Mesendoderm (in vitro differentiated cells): ENCODE data around the gene PRXL2A.
"Not testable (repeated sequence)": the region's sequence is repeated elsewhere in the genome, so short reads cannot be mapped to it uniquely, and the experiment has no call there.

ENCODE experiments used
- DNase-seq: peaks from one replicate; pipeline ENCODE4 v3.0.0; 2013
- H2AK5ac ChIP-seq: 2 replicates; pipeline ENCODE4 v1.6.1; 2013; ENCODE audit warnings: low read length, inconsistent platforms
- H2BK120ac ChIP-seq: 2 replicates; pipeline ENCODE4 v1.6.1; 2013; ENCODE audit warnings: low read depth, mild to moderate bottlenecking, low read length, moderate library complexity, mixed read lengths
- H2BK15ac ChIP-seq: replicated peaks from 2 replicates; pipeline ENCODE4 v1.6.1; 2013; ENCODE audit warnings: low read depth, mild to moderate bottlenecking, moderate library complexity
- H2BK5ac ChIP-seq: 2 replicates; pipeline ENCODE4 v1.6.1; 2013; ENCODE audit warnings: low read length, inconsistent platforms
- H3K18ac ChIP-seq: 2 replicates; pipeline ENCODE4 v1.6.1; 2013; ENCODE audit warnings: mild to moderate bottlenecking, low read length, mixed read lengths
- H3K23ac ChIP-seq: one replicate; pipeline ENCODE4 v1.6.1; 2013; ENCODE audit warnings: low read length
- H3K27ac ChIP-seq: 2 replicates; pipeline ENCODE4 v1.5.1; 2013; ENCODE audit warnings: low read depth, mild to moderate bottlenecking, inconsistent platforms, low read length, moderate library complexity
- H3K27me3 ChIP-seq: 2 replicates; pipeline ENCODE4 v1.6.1; 2013; ENCODE audit warnings: low read length, control low read depth, mild to moderate bottlenecking, inconsistent platforms; ENCODE audit not compliant: insufficient read depth, poor library complexity
- H3K36me3 ChIP-seq: 2 replicates; pipeline ENCODE4 v1.6.1; 2013; ENCODE audit warnings: low read length, inconsistent platforms; ENCODE audit not compliant: control insufficient read depth, insufficient read depth
- H3K4ac ChIP-seq: one replicate; pipeline ENCODE4 v1.6.1; 2013; ENCODE audit warnings: low read depth, mild to moderate bottlenecking, low read length, moderate library complexity
- H3K4me1 ChIP-seq: 2 replicates; pipeline ENCODE4 v1.6.1; 2013; ENCODE audit warnings: low read depth, low read length, inconsistent platforms; ENCODE audit not compliant: control insufficient read depth
- H3K4me2 ChIP-seq: 2 replicates; pipeline ENCODE4 v1.6.1; 2013; ENCODE audit warnings: low read length
- H3K4me3 ChIP-seq: 2 replicates; pipeline ENCODE4 v1.5.1; 2013; ENCODE audit warnings: mild to moderate bottlenecking, low read length
- H3K56ac ChIP-seq: one replicate; pipeline ENCODE4 v1.6.1; 2013; ENCODE audit warnings: low read length
- H3K79me1 ChIP-seq: 2 replicates; pipeline ENCODE4 v1.6.1; 2013; ENCODE audit warnings: low read length, inconsistent platforms
- H3K79me2 ChIP-seq: 2 replicates; pipeline ENCODE4 v1.6.1; 2013; ENCODE audit warnings: mild to moderate bottlenecking, low read length; ENCODE audit not compliant: control insufficient read depth, insufficient read depth
- H3K9ac ChIP-seq: 2 replicates; pipeline ENCODE4 v1.6.1; 2013; ENCODE audit warnings: low read length, inconsistent platforms
- H4K5ac ChIP-seq: one replicate; pipeline ENCODE4 v1.6.1; 2013; ENCODE audit warnings: low read length
- H4K8ac ChIP-seq: one replicate; pipeline ENCODE4 v1.6.1; 2013; ENCODE audit warnings: low read depth, mild to moderate bottlenecking, control low read depth, low read length, moderate library complexity
- WGBS: extraction: QIAGEN DNeasy Blood & Tissue Kit; methylation state at CpG from one replicate; pipeline ENCODE4 v1.1.7; 2013; ENCODE audit warnings: low lambda C conversion rate, missing lambda C conversion rate; ENCODE audit not compliant: insufficient coverage; ENCODE audit errors: extremely low coverage; 5-methylcytosine and 5-hydroxymethylcytosine counted together

Gene PRXL2A

DNA sequence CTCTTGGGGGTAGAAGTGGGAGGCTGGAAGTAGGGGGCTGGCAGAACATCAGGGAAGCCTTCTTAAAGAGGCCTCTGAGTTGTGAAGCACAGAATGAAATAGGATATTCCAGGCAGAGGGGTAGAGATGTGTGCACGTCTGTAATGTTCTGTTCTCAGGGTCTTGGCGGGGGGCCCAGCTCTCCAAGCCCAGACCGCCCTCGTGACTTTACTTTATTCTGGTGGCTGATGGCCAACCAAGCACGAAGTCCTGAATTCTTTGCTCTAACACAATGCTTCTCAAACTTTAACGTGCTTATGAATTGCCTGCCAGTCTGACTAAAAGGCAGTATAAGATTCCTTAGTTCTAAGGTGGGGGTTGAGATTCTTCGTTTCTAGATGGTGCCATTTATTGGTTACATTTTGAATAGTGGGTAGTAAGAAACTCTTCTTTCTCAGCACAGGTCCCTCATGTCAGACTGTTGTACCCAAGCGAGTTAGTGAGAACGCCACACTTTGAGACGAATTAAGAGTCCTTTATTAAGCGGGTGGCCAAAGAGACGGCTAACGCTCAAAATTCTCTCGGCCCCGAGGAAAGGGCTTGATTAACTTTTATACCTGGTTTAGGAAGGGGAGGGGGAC lies 8.2 kb downstream of the PRXL2A start:
- no peaks in the 10 kb centered on the region for H3K27me3 ChIP-seq
- H2BK15ac ChIP-seq, result no peak overlapping the region
- peaks cover 23% of the 10 kb centered on the region for H3K4me1 ChIP-seq
- H4K5ac ChIP-seq, result no peak overlapping the region
- no peaks in the 10 kb centered on the region for H3K36me3 ChIP-seq
- no peak overlapping the region for H2BK5ac ChIP-seq
- peak overlapping the region; percentile 74 for H3K23ac ChIP-seq
- no peak overlapping the region for H4K8ac ChIP-seq
- no peak overlapping the region for H3K4me2 ChIP-seq
- H2AK5ac ChIP-seq, result no peak overlapping the region
- no peak overlapping the region for H2BK120ac ChIP-seq
- no peak overlapping the region for H3K18ac ChIP-seq
- peak overlapping the region; percentile 11 for H3K56ac ChIP-seq
- DNase-seq, result no peak
- no peak overlapping the region for H3K4ac ChIP-seq
- H3K9ac ChIP-seq, result no peak overlapping the region
- H3K79me1 ChIP-seq, result peaks cover 18% of the 10 kb centered on the region
- H3K79me2 ChIP-seq, result no peaks in the 10 kb centered on the region
- no peak overlapping the region for H3K4me3 ChIP-seq
- no CpG with 5 or more reads among the region's 15 CpGs for WGBS
- no peak overlapping the region for H3K27ac ChIP-seq

DNA sequence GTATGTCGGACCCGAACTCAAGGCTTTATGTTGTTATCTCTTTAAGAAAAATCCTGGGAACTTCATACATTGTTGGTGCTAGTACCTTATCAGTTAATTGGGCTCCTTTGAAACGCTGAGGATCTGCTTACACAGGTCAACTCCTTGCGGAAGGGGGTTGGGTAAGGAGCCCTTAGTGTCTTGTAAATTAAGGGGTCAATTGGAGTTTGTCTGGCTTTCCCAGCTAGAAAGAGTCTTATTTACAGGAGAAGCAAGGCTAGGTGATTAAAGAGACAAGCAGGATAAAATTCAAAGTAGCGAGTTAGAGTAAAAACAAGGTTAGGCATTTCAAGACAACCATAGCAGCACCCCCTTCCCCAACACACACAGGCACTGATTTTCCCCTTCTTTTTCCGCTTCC lies 8.9 kb downstream of the PRXL2A start:
- not testable (repeated sequence) for H3K56ac ChIP-seq, H3K4me2 ChIP-seq, H3K4ac ChIP-seq, H3K79me2 ChIP-seq, H3K36me3 ChIP-seq, H4K5ac ChIP-seq, H3K27me3 ChIP-seq, H2BK5ac ChIP-seq, H3K9ac ChIP-seq, H4K8ac ChIP-seq, H3K27ac ChIP-seq, H2BK120ac ChIP-seq, H2AK5ac ChIP-seq, H3K4me3 ChIP-seq, H2BK15ac ChIP-seq, H3K23ac ChIP-seq, H3K18ac ChIP-seq
- H3K79me1 ChIP-seq, result peaks cover 18% of the 10 kb centered on the region
- WGBS, result no CpG with 5 or more reads among the region's 6 CpGs
- peak; percentile 70 for DNase-seq
- H3K4me1 ChIP-seq, result peaks cover 23% of the 10 kb centered on the region

DNA sequence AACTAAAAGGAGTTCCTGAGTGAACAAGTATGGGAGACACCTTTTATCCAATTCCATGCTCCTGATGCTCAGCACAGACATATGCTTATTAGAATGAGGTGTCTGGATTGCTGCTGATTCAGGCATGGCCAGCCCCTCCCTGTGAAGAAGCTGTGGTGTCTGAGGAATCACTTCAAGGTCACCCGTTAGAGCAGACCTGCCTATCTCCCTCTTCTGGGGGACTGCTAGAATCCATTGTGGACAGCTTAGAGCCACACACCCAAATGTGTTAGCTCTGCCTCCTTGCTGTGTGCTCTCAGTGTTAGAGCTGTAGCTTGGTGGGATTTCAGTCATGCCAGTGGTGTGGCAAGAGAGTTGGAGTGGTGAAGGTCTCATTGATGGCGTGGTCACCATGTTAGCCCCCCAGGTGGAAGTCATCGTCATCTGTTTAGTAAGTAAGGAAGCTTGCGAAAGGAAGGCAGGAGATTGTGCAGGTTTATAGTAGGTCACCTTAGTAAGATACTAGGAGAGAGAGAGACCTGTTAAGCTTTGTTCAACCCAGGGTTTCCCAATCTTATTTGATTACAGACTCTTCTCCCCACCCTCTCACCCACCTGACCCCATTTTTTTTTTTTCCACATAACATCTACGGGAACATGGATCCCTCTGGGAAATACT lies 12.8 kb downstream of the PRXL2A start:
- H3K4me3 ChIP-seq, result no peak overlapping the region
- H4K8ac ChIP-seq, result no peak overlapping the region
- no peaks in the 10 kb centered on the region for H3K79me2 ChIP-seq
- no peak overlapping the region for H3K18ac ChIP-seq
- no peak for DNase-seq
- no peak overlapping the region for H2BK15ac ChIP-seq
- H2AK5ac ChIP-seq, result no peak overlapping the region
- no peak overlapping the region for H3K27ac ChIP-seq
- no peak overlapping the region for H3K4ac ChIP-seq
- peaks cover 4% of the 10 kb centered on the region for H3K36me3 ChIP-seq
- no peak overlapping the region for H3K56ac ChIP-seq
- peaks cover 11% of the 10 kb centered on the region for H3K79me1 ChIP-seq
- no peak overlapping the region for H3K4me2 ChIP-seq
- no peak overlapping the region for H3K9ac ChIP-seq
- H3K27me3 ChIP-seq, result no peaks in the 10 kb centered on the region
- no CpG with 5 or more reads among the region's 5 CpGs for WGBS
- H2BK120ac ChIP-seq, result no peak overlapping the region
- no peak overlapping the region for H3K23ac ChIP-seq
- no peak overlapping the region for H2BK5ac ChIP-seq
- peaks cover 10% of the 10 kb centered on the region for H3K4me1 ChIP-seq
- no peak overlapping the region for H4K5ac ChIP-seq

DNA sequence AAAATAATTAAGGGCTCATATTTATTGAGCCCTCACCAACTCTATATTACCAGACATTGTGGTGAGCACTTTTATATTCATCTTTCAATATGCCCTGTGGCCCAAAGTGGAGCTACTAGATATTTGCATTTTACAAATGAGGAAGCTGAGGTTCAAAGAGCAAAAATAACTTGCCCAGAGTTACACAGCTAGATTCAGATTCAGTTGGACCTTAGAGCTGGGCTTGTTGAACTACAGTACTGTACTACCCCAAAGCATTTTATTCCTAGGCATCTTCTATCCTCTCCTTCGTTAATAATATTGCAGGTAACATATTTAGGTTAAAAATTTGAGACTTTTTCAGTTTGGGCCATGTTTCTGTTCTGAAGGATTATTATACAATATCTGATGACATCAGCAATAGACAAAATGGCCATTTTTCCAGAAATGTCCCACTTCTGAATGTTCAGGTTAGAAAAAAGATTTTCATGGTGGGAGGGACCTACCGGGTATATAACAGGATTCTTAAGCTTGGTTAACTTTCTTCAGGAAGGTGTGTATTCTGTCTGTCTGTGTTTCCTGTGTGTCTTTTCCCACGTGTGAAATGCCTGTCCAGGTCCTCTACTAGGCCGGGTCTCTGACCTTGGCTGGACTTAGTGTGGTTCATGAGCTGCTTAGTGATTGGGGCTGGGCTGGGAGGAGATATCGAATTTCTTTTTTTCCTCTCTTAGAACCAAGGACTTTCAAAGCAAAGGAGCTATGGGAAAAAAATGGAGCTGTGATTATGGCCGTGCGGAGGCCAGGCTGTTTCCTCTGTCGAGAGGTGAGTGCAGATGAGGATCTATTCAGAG lies 13.6 kb downstream of the PRXL2A start:
- WGBS, result no CpG with 5 or more reads among the region's 8 CpGs
- no peak overlapping the region for H3K56ac ChIP-seq
- H3K4ac ChIP-seq, result no peak overlapping the region
- H3K4me1 ChIP-seq, result peaks cover 4% of the 10 kb centered on the region
- no peak overlapping the region for H4K8ac ChIP-seq
- H3K36me3 ChIP-seq, result peaks cover 4% of the 10 kb centered on the region
- no peak overlapping the region for H3K18ac ChIP-seq
- no peak overlapping the region for H2BK15ac ChIP-seq
- H2BK5ac ChIP-seq, result no peak overlapping the region
- no peak overlapping the region for H3K23ac ChIP-seq
- H2AK5ac ChIP-seq, result no peak overlapping the region
- H3K79me1 ChIP-seq, result peaks cover 9% of the 10 kb centered on the region
- no peak overlapping the region for H4K5ac ChIP-seq
- H3K79me2 ChIP-seq, result no peaks in the 10 kb centered on the region
- H2BK120ac ChIP-seq, result no peak overlapping the region
- H3K4me3 ChIP-seq, result no peak overlapping the region
- no peaks in the 10 kb centered on the region for H3K27me3 ChIP-seq
- no peak for DNase-seq
- no peak overlapping the region for H3K4me2 ChIP-seq
- H3K27ac ChIP-seq, result no peak overlapping the region
- H3K9ac ChIP-seq, result no peak overlapping the region

DNA sequence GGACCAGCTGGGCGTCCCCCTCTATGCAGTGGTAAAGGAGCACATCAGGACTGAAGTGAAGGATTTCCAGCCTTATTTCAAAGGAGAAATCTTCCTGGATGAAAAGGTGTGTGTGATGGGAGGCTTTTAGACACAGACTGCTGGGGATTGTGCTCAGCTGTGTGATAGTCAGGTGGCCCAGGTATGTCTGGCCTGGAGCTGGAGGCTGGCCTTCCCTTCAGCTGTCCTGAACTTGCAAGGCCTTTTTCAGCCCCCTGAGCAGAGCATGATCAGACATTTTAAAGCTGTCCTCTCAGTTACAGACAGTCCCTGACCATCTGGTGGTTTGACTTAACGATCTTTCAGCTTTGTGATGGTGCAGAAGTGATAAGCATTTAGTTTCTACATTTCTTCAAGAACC lies 17.6 kb downstream of the PRXL2A start:
- Histone ChIP-seq H3K27me3 (no peaks in the 10 kb centered on the region), H3K4ac (no peak overlapping the region), H4K5ac (no peak overlapping the region), H3K4me3 (no peak overlapping the region), H4K8ac (no peak overlapping the region), H3K9ac (no peak overlapping the region), H2AK5ac (no peak overlapping the region), H3K18ac (no peak overlapping the region), H3K79me2 (no peaks in the 10 kb centered on the region), H3K56ac (no peak overlapping the region), H2BK120ac (no peak overlapping the region), H2BK5ac (no peak overlapping the region), H3K4me2 (no peak overlapping the region), H3K36me3 (peaks cover 6% of the 10 kb centered on the region), H3K79me1 (no peaks in the 10 kb centered on the region), H2BK15ac (no peak overlapping the region), H3K4me1 (no peaks in the 10 kb centered on the region), H3K23ac (no peak overlapping the region), H3K27ac (no peak overlapping the region)
- no peak for DNase-seq
- WGBS, result no CpG with 5 or more reads among the region's 2 CpGs
